ENCODE measurements around the gene TM7SF2. TPM values are rescaled to one million over a fixed set of nuclear protein-coding genes. Genes with fewer than 3 reads are reported as not detected.

Gene TM7SF2
- total and polyA plus RNA-seq, 2 of the 13 experiments (the other 11 are each of a cell fraction or from before 2014, with no cell fraction given): 56.0 to 66.9 TPM

DNA sequence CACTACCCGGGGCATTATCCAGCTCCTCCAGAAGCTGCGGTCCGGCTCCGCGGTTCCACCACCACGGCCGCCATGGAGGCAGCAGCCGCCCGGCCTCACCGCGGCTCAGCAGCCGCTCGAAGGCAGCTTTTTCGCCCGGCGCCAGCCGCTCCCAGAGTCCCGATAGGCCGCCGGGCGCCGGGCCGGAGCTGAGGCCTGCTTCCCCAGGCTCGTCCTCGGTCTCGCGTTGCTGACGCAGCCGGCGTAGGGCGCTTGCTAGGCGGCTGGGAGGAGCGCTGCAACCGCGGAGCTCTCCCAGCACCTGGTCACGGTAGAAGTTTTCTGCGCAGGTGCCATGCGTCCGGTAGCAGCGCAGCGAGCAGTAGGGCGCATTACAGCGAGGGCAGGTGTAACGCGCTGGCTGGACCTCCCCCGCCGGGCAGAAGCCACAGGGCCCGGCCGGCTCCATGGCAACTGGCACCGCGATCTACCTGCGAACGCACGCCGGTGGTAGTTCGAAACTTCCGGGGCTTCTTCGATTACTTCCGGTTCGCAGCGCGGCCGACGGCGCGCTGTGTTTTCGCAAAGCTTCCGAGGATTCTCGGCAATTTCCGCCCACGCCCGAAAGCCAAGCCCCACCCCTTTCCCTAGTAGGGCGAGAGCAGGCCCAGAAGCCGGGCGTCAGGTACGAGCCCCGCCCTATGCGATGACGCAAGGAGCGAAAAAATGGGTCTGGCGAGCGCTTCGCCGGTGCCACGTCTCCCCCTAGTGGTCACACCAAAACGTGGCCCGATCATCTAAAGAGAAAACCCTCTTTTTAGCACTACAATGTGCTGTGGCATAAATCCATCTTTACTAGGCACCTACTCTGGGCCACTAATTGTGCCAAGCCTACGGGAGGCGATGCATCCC lies 5.8 kb downstream of the TM7SF2 start, which contains the start of gene ZNHIT2 (continued):
- TF ChIP-seq, protein P1, sequence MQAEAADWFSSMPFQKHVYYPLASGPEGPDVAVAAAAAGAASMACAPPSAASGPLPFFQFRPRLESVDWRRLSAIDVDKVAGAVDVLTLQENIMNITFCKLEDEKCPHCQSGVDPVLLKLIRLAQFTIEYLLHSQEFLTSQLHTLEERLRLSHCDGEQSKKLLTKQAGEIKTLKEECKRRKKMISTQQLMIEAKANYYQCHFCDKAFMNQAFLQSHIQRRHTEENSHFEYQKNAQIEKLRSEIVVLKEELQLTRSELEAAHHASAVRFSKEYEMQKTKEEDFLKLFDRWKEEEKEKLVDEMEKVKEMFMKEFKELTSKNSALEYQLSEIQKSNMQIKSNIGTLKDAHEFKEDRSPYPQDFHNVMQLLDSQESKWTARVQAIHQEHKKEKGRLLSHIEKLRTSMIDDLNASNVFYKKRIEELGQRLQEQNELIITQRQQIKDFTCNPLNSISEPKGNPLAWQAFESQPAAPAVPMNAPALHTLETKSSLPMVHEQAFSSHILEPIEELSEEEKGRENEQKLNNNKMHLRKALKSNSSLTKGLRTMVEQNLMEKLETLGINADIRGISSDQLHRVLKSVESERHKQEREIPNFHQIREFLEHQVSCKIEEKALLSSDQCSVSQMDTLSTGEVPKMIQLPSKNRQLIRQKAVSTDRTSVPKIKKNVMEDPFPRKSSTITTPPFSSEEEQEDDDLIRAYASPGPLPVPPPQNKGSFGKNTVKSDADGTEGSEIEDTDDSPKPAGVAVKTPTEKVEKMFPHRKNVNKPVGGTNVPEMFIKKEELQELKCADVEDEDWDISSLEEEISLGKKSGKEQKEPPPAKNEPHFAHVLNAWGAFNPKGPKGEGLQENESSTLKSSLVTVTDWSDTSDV (CRISPR knock-in tag; IDR thresholded peaks at IDR 0.05): 0 out of 2 replicates have a peak, but pooled peaks have one; percentile 13
- peak; percentile 67; the same call in 1 of the 2 replicates for TF ChIP-seq NFKBIZ (CRISPR knock-in tag; IDR thresholded peaks at IDR 0.05)
- TF ChIP-seq ZNF678 (CRISPR knock-in tag; IDR thresholded peaks at IDR 0.05): peak; percentile 41; the same call in 1 of the 2 replicates
- no peak for TF ChIP-seq TBP (CRISPR knock-in tag; IDR thresholded peaks at IDR 0.05)
- no peak for TF ChIP-seq ZNF749 (CRISPR knock-in tag; IDR thresholded peaks at IDR 0.05; ENCODE audit: borderline replicate concordance)
- TF ChIP-seq PRMT3 (CRISPR knock-in tag; IDR thresholded peaks at IDR 0.05; ENCODE audit: borderline replicate concordance, low read depth): no peak
- TF ChIP-seq ZNF556 (CRISPR knock-in tag; IDR thresholded peaks at IDR 0.05; ENCODE audit: borderline replicate concordance): peak; percentile 44; the same call in 1 of the 2 replicates
- 0 out of 2 replicates have a peak, but pooled peaks have one; percentile 54 for TF ChIP-seq KMT2B (CRISPR knock-in tag; IDR thresholded peaks at IDR 0.05)
- TF ChIP-seq SUZ12 (IDR thresholded peaks at IDR 0.05; ENCODE audit: low read depth, low read length): no peak
- TF ChIP-seq ARNTL (CRISPR knock-in tag; IDR thresholded peaks at IDR 0.05): peak; percentile 58
- TF ChIP-seq ZNF468 (CRISPR knock-in tag; IDR thresholded peaks at IDR 0.05): no peak
- no peak for TF ChIP-seq ZBTB1 (CRISPR knock-in tag; IDR thresholded peaks at IDR 0.05; ENCODE audit: borderline replicate concordance)
- peak; percentile 87; the same call in 1 of the 2 replicates for TF ChIP-seq ZNF670 (CRISPR knock-in tag; IDR thresholded peaks at IDR 0.05; ENCODE audit: borderline replicate concordance)
- no peak for TF ChIP-seq CBX1 (IDR thresholded peaks at IDR 0.05; ENCODE audit: low read depth)
- TF ChIP-seq, protein P2, sequence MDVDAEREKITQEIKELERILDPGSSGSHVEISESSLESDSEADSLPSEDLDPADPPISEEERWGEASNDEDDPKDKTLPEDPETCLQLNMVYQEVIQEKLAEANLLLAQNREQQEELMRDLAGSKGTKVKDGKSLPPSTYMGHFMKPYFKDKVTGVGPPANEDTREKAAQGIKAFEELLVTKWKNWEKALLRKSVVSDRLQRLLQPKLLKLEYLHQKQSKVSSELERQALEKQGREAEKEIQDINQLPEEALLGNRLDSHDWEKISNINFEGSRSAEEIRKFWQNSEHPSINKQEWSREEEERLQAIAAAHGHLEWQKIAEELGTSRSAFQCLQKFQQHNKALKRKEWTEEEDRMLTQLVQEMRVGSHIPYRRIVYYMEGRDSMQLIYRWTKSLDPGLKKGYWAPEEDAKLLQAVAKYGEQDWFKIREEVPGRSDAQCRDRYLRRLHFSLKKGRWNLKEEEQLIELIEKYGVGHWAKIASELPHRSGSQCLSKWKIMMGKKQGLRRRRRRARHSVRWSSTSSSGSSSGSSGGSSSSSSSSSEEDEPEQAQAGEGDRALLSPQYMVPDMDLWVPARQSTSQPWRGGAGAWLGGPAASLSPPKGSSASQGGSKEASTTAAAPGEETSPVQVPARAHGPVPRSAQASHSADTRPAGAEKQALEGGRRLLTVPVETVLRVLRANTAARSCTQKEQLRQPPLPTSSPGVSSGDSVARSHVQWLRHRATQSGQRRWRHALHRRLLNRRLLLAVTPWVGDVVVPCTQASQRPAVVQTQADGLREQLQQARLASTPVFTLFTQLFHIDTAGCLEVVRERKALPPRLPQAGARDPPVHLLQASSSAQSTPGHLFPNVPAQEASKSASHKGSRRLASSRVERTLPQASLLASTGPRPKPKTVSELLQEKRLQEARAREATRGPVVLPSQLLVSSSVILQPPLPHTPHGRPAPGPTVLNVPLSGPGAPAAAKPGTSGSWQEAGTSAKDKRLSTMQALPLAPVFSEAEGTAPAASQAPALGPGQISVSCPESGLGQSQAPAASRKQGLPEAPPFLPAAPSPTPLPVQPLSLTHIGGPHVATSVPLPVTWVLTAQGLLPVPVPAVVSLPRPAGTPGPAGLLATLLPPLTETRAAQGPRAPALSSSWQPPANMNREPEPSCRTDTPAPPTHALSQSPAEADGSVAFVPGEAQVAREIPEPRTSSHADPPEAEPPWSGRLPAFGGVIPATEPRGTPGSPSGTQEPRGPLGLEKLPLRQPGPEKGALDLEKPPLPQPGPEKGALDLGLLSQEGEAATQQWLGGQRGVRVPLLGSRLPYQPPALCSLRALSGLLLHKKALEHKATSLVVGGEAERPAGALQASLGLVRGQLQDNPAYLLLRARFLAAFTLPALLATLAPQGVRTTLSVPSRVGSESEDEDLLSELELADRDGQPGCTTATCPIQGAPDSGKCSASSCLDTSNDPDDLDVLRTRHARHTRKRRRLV (CRISPR knock-in tag; IDR thresholded peaks at IDR 0.05): no peak
- TF ChIP-seq CCAR2 (optimal IDR thresholded peaks at IDR 0.05; ENCODE audit: low read depth, low read length): peak; percentile 71
- no peak for TF ChIP-seq CENPX (CRISPR knock-in tag; IDR thresholded peaks at IDR 0.05)

Measured in HepG2 (cell line).